ENCODE results near the gene PRRX1. TPM values are rescaled to one million over a fixed set of nuclear protein-coding genes. Genes with fewer than 3 reads are reported as not detected.

The PRRX1 gene
- total and polyA plus RNA-seq, 8 donors: 1.0 to 11.6 (median 2.3) TPM

GRCh38 chr1:170714938-170715337 lies 51.0 kb downstream of the PRRX1 start:
- intact Hi-C loops (cut with DNase I): no loop called here
- TF ChIP-seq, protein P1, sequence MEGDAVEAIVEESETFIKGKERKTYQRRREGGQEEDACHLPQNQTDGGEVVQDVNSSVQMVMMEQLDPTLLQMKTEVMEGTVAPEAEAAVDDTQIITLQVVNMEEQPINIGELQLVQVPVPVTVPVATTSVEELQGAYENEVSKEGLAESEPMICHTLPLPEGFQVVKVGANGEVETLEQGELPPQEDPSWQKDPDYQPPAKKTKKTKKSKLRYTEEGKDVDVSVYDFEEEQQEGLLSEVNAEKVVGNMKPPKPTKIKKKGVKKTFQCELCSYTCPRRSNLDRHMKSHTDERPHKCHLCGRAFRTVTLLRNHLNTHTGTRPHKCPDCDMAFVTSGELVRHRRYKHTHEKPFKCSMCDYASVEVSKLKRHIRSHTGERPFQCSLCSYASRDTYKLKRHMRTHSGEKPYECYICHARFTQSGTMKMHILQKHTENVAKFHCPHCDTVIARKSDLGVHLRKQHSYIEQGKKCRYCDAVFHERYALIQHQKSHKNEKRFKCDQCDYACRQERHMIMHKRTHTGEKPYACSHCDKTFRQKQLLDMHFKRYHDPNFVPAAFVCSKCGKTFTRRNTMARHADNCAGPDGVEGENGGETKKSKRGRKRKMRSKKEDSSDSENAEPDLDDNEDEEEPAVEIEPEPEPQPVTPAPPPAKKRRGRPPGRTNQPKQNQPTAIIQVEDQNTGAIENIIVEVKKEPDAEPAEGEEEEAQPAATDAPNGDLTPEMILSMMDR (IDR thresholded peaks at IDR 0.05): no peak
- DNase-seq: no peak
- H3K9me3 ChIP-seq: no peaks in the 10 kb centered on the region
- H3K4me3 ChIP-seq: no peak overlapping the region
- H3K36me3 ChIP-seq: no peaks in the 10 kb centered on the region
- no peak for ATAC-seq
- no peak overlapping the region for H3K27ac ChIP-seq
- no peak for FAIRE-seq
- WGBS, 2 donors: 67 to 73% methylated on average over 1 of the region's 1 CpG
- no peaks in the 10 kb centered on the region for H3K27me3 ChIP-seq
- H3K4me1 ChIP-seq: no peaks in the 10 kb centered on the region

DNA sequence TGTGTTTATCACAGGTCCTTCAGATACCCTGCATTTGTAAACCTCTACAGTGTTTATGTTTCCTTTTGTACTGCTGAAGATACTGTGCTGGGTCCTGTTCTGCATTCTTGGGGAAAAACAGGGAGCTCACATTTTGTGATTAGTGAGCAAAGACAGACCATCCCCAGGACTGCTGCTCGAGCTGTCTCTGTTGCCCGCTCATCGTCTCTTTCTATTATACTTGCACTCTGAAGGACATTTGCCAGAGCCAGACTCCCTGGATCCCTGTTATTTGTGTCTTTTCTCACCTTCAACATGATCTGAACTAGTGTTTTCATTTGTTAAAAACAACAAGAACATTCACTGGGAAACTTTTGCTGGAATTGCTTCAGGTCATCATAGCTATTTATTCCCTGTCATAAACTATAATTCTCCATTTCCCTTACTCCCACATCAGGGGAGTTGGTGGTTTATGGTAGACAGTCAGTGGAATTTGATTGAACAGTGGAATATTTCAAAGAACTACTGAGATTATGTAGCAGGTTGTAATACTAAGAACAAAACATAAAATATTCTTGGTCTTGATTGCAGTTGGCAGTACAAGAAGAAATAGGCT lies 53.0 kb downstream of the PRRX1 start:
- WGBS, 2 donors: 64 to 81% methylated on average over 3 of the region's 3 CpGs
- H3K9me3 ChIP-seq: no peaks in the 10 kb centered on the region
- DNase-seq: no peak
- no peaks in the 10 kb centered on the region for H3K27me3 ChIP-seq
- H3K36me3 ChIP-seq: no peaks in the 10 kb centered on the region
- FAIRE-seq: no peak
- no peaks in the 10 kb centered on the region for H3K4me1 ChIP-seq
- TF ChIP-seq, protein P1 (IDR thresholded peaks at IDR 0.05): no peak
- no peak overlapping the region for H3K27ac ChIP-seq
- intact Hi-C loops (cut with DNase I): no loop called here
- H3K4me3 ChIP-seq: no peak overlapping the region
- no peak for ATAC-seq

DNA sequence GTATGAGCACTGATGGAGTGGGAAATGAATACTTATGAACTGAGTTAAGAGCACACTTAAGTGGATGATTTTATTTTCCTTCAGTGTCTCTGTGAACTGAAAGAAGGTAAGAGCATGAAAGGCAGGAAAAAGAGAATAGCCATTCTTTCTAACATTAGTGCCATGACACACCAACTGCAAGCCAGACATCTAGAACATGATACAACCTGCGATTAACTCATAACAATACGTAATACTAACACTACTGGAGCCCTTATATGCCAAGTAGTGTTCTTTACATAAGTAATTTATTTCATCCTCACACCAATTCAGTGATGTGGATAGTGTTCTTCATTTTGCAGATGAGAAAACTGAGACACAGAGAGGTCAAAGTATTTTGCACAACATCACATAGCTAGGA lies 56.7 kb downstream of the PRRX1 start:
- TF ChIP-seq, protein P1 (IDR thresholded peaks at IDR 0.05): no peak
- Histone ChIP-seq H3K27me3 (no peaks in the 10 kb centered on the region), H3K36me3 (no peaks in the 10 kb centered on the region), H3K4me3 (no peak overlapping the region), H3K4me1 (no peaks in the 10 kb centered on the region), H3K9me3 (no peaks in the 10 kb centered on the region), H3K27ac (no peak overlapping the region)
- FAIRE-seq (no peak), DNase-seq (no peak), ATAC-seq (no peak)
- intact Hi-C loops (cut with DNase I): no loop called here
- 56 to 62% methylated on average over 2 of the region's 2 CpGs for WGBS, 2 donors

DNA sequence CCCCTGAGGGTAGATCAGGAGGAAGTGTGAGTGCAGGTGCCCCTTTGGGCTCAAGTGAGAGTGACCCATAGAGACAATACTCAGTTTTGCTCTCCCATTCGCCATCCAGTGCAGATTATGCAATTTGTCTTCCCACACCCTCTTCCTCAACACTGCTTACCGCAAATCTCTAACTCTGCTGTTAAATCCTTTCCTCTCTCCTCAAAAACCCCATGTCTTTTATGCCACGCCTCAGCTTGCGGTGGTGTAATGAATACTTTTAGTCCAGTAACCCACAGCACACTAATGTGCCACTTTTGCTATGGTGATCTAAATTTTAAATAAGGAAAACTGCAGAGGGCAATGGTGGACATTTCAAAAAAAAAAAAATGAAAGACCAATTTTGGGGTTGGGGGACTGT lies 57.7 kb downstream of the PRRX1 start:
- Histone ChIP-seq H3K36me3 (no peaks in the 10 kb centered on the region), H3K9me3 (no peaks in the 10 kb centered on the region), H3K4me3 (no peak overlapping the region), H3K27me3 (no peaks in the 10 kb centered on the region), H3K27ac (no peak overlapping the region), H3K4me1 (no peaks in the 10 kb centered on the region)
- TF ChIP-seq, protein P1 (IDR thresholded peaks at IDR 0.05): no peak
- 69 to 76% methylated on average over 4 of the region's 4 CpGs for WGBS, 2 donors
- intact Hi-C loops (cut with DNase I): no loop called here
- ATAC-seq: no peak
- no peak for DNase-seq
- FAIRE-seq: no peak

GRCh38 chr1:170723518-170723917 lies 59.6 kb downstream of the PRRX1 start:
- H3K36me3 ChIP-seq: no peaks in the 10 kb centered on the region
- 71 to 79% methylated on average over 2 of the region's 2 CpGs for WGBS, 2 donors

More at GRCh38 chr1:170723518-170723917, 59.6 kb downstream of the PRRX1 start:
- Histone ChIP-seq H3K27me3 (no peaks in the 10 kb centered on the region), H3K4me3 (no peak overlapping the region), H3K4me1 (no peaks in the 10 kb centered on the region), H3K9me3 (no peaks in the 10 kb centered on the region), H3K27ac (no peak overlapping the region)
- FAIRE-seq (no peak), ATAC-seq (no peak), DNase-seq (no peak)
- TF ChIP-seq, protein P1 (IDR thresholded peaks at IDR 0.05): no peak
- intact Hi-C loops (cut with DNase I): no loop called here
